Neuronal stem cell (in vitro differentiated cells): ENCODE measurements around the gene PDE10A.
A peak's percentile ranks its signal among the peaks of the same experiment; 100 is the strongest.

Experiments
- DNase-seq: peaks from one replicate; pipeline ENCODE4 v3.0.0-alpha.2; 2013; ENCODE audit warnings: low spot score
- H2AFZ ChIP-seq: one replicate; pipeline ENCODE4 v1.6.1; 2013; ENCODE audit warnings: mild to moderate bottlenecking, low read length, inconsistent platforms
- H2AK5ac ChIP-seq: 2 replicates; pipeline ENCODE4 v1.6.1; 2013; ENCODE audit warnings: low read depth, mild to moderate bottlenecking, inconsistent platforms, low read length, moderate library complexity, mixed read lengths
- H2BK120ac ChIP-seq: 2 replicates; pipeline ENCODE4 v1.6.1; 2013; ENCODE audit warnings: low read depth, mild to moderate bottlenecking, inconsistent platforms, low read length, moderate library complexity, mixed read lengths
- H2BK12ac ChIP-seq: one replicate; pipeline ENCODE4 v1.6.1; 2013; ENCODE audit warnings: low read length, inconsistent platforms
- H2BK15ac ChIP-seq: 2 replicates; pipeline ENCODE4 v1.6.1; 2013; ENCODE audit warnings: mild to moderate bottlenecking, low read length, inconsistent platforms, mixed read lengths
- H2BK5ac ChIP-seq: one replicate; pipeline ENCODE4 v1.6.1; 2013; ENCODE audit warnings: inconsistent platforms, mild to moderate bottlenecking, low read length, moderate library complexity
- H3K14ac ChIP-seq: one replicate; pipeline ENCODE4 v1.6.1; 2013; ENCODE audit warnings: low read length, inconsistent platforms
- H3K18ac ChIP-seq: 2 replicates; pipeline ENCODE4 v1.6.1; 2013; ENCODE audit warnings: low read length, inconsistent platforms
- H3K23ac ChIP-seq: 2 replicates; pipeline ENCODE4 v1.6.1; 2013; ENCODE audit warnings: low read depth, mild to moderate bottlenecking, mixed read lengths, low read length, inconsistent platforms; ENCODE audit not compliant: poor library complexity
- H3K27ac ChIP-seq: replicated peaks from 3 replicates; pipeline ENCODE4 v1.5.1; 2013; ENCODE audit warnings: low read length, inconsistent platforms
- H3K27me3 ChIP-seq, 3 experiments: 2 replicates each; pipeline ENCODE4 v1.6.1; 2013; ENCODE audit warnings: low read length in 3 of 3, mild to moderate bottlenecking in 2 of 3, inconsistent platforms in 1 of 3, low read depth in 1 of 3, mixed read lengths in 1 of 3, moderate library complexity in 1 of 3; ENCODE audit not compliant: control insufficient read depth in 3 of 3, insufficient read depth in 3 of 3
- H3K36me3 ChIP-seq, 2 donors: replicated peaks in 1 of 2; 2 replicates each; pipeline ENCODE4 v1.6.1; 2013; ENCODE audit warnings: low read length in 2 of 2; ENCODE audit not compliant: control insufficient read depth in 2 of 2, insufficient read depth in 2 of 2
- H3K4ac ChIP-seq: 2 replicates; pipeline ENCODE4 v1.6.1; 2013; ENCODE audit warnings: inconsistent platforms, mild to moderate bottlenecking, low read length, moderate library complexity
- H3K4me1 ChIP-seq, 2 donors: 1 replicate in 1 of 2; 2 replicates in 1 of 2; pipeline ENCODE4 v1.6.1; 2013; ENCODE audit warnings: low read length in 2 of 2, low read depth in 1 of 2; ENCODE audit not compliant: control insufficient read depth in 2 of 2, insufficient read depth in 1 of 2
- H3K4me2 ChIP-seq: one replicate; pipeline ENCODE4 v1.6.1; 2013; ENCODE audit warnings: mild to moderate bottlenecking, low read length, inconsistent platforms; ENCODE audit not compliant: insufficient read depth, poor library complexity, severe bottlenecking
- H3K4me3 ChIP-seq, 2 donors: 2 replicates each; pipeline ENCODE4 v1.5.1; 2013; ENCODE audit warnings: low read length in 2 of 2, mild to moderate bottlenecking in 2 of 2, inconsistent platforms in 1 of 2, moderate library complexity in 1 of 2
- H3K79me1 ChIP-seq: one replicate; pipeline ENCODE4 v1.6.1; 2013; ENCODE audit warnings: low read depth, mild to moderate bottlenecking, inconsistent platforms, low read length, moderate library complexity
- H3K9ac ChIP-seq: one replicate; pipeline ENCODE4 v1.6.1; 2013; ENCODE audit warnings: mild to moderate bottlenecking, low read depth, low read length, inconsistent platforms; ENCODE audit not compliant: poor library complexity
- H3K9me3 ChIP-seq, 2 donors: replicated peaks in 1 of 2; 2 replicates each; pipeline versions ENCODE3 to v1.6.1; 2013; ENCODE audit warnings: low read length in 2 of 2, mild to moderate bottlenecking in 2 of 2, inconsistent platforms in 1 of 2, low read depth in 1 of 2, mixed read lengths in 1 of 2, moderate library complexity in 1 of 2; ENCODE audit not compliant: control insufficient read depth in 2 of 2, insufficient read depth in 1 of 2
- H4K8ac ChIP-seq: one replicate; pipeline ENCODE4 v1.6.1; 2013; ENCODE audit warnings: low read depth, mild to moderate bottlenecking, inconsistent platforms, low read length, moderate library complexity
- H4K91ac ChIP-seq: one replicate; pipeline ENCODE4 v1.6.1; 2013; ENCODE audit warnings: low read length, low read depth, mild to moderate bottlenecking, inconsistent platforms; ENCODE audit not compliant: poor library complexity
- WGBS, 2 donors: extraction: QIAGEN DNeasy Blood & Tissue Kit; methylation state at CpG; one replicate each; pipeline ENCODE4 v1.1.7; 2013; ENCODE audit warnings: missing lambda C conversion rate in 2 of 2, mixed read lengths in 1 of 2; ENCODE audit not compliant: insufficient read length in 2 of 2, insufficient replicate concordance in 1 of 2; ENCODE audit errors: extremely low coverage in 2 of 2; 5-methylcytosine and 5-hydroxymethylcytosine counted together

PDE10A gene

DNA sequence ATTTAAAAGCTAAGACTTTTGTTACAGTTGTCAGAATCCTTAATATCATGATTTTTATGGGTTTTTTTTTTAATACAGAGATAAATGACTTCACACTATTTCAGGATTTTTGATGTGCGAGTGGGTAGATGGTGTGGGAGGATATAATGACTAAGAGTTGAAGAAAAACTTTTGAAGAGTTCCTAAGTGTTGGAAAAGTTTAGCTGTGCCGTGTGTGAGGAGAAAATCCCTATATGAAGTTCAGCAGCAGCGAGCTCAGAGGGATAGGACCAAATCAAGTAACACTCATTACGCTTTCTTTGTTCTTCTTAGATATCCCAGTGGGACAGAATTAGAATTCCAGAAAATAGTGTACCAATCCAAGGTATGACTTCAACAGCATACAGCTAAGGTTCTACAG, 34.1 kb downstream of the PDE10A start:
- peaks cover 1 to 7% of the 10 kb centered on the region in 2 donors for H3K36me3 ChIP-seq
- H3K79me1 ChIP-seq, result no peaks in the 10 kb centered on the region
- H2BK12ac ChIP-seq, result no peak overlapping the region
- H3K27ac ChIP-seq, result no peak overlapping the region
- H4K8ac ChIP-seq, result no peak overlapping the region
- H2AFZ ChIP-seq, result no peak overlapping the region
- no peak overlapping the region for H3K4me2 ChIP-seq
- H3K27me3 ChIP-seq, result no peaks in the 10 kb centered on the region
- H3K4me1 ChIP-seq, result peaks cover 3 to 6% of the 10 kb centered on the region in 2 donors
- no peak overlapping the region for H3K14ac ChIP-seq
- no peak for DNase-seq
- no peak overlapping the region for H3K4me3 ChIP-seq
- no peak overlapping the region for H2AK5ac ChIP-seq
- no peak overlapping the region for H2BK15ac ChIP-seq
- no peak overlapping the region for H3K18ac ChIP-seq
- 100% methylated on average over 1 of the region's 4 CpGs; no CpG with 5 or more reads in 1 of the 2 donors for WGBS, 2 donors
- H2BK120ac ChIP-seq, result no peak overlapping the region
- no peak overlapping the region for H3K23ac ChIP-seq
- peaks cover 4 to 11% of the 10 kb centered on the region in 2 donors for H3K9me3 ChIP-seq
- H3K9ac ChIP-seq, result no peak overlapping the region
- H4K91ac ChIP-seq, result no peak overlapping the region
- no peak overlapping the region for H3K4ac ChIP-seq
- no peak overlapping the region for H2BK5ac ChIP-seq

DNA sequence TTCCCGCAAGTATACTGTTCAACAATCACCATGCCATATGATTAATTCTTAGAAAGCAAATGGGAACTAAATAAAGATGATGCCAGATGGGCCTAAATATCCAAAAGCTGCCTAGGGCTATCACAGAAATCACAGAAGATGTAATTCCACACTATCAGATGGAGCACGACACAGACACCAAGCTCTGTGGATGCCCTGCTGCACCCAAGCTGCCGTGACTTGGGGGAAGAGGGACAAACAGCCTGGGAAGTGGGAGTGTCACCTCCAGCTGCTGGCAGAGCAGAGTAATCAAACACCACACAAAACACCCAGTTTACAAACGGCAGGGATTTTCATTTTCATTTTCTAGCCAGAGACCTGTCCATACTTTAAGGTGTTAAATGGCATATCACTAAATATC, 35.7 kb downstream of the PDE10A start:
- peaks cover 3 to 6% of the 10 kb centered on the region in 2 donors for H3K4me1 ChIP-seq
- H3K4me2 ChIP-seq, result no peak overlapping the region
- H4K91ac ChIP-seq, result no peak overlapping the region
- no peak overlapping the region for H2BK5ac ChIP-seq
- no peak overlapping the region for H2BK12ac ChIP-seq
- no peak overlapping the region for H3K4ac ChIP-seq
- no peak overlapping the region for H4K8ac ChIP-seq
- DNase-seq, result no peak
- H2BK15ac ChIP-seq, result no peak overlapping the region
- H3K36me3 ChIP-seq, result peaks cover 1 to 19% of the 10 kb centered on the region in 2 donors
- H3K14ac ChIP-seq, result no peak overlapping the region
- H3K9ac ChIP-seq, result no peak overlapping the region
- no peak overlapping the region for H3K4me3 ChIP-seq
- H3K27me3 ChIP-seq, result no peaks in the 10 kb centered on the region
- no peaks in the 10 kb centered on the region for H3K79me1 ChIP-seq
- no peak overlapping the region for H2AFZ ChIP-seq
- no CpG with 5 or more reads among the region's 4 CpGs for WGBS, 2 donors
- no peak overlapping the region for H3K27ac ChIP-seq
- H3K23ac ChIP-seq, result no peak overlapping the region
- peaks cover 4 to 12% of the 10 kb centered on the region in 2 donors for H3K9me3 ChIP-seq
- H3K18ac ChIP-seq, result no peak overlapping the region
- no peak overlapping the region for H2BK120ac ChIP-seq
- no peak overlapping the region for H2AK5ac ChIP-seq

- no peak overlapping the region for H3K27ac ChIP-seq
- H3K23ac ChIP-seq, result no peak overlapping the region
- H2BK12ac ChIP-seq, result no peak overlapping the region
- H3K4me3 ChIP-seq, result no peak overlapping the region
- H3K4me2 ChIP-seq, result no peak overlapping the region
- no CpG with 5 or more reads among the region's 6 CpGs for WGBS, 2 donors
- H3K79me1 ChIP-seq, result no peaks in the 10 kb centered on the region
- no peak overlapping the region for H2AFZ ChIP-seq
- H3K9ac ChIP-seq, result no peak overlapping the region
- peaks cover 3 to 6% of the 10 kb centered on the region in 2 donors for H3K4me1 ChIP-seq
- H4K91ac ChIP-seq, result no peak overlapping the region
- no peak overlapping the region for H2BK5ac ChIP-seq
- no peak overlapping the region for H3K14ac ChIP-seq
- no peak overlapping the region for H2BK120ac ChIP-seq
- H3K27me3 ChIP-seq, result no peaks in the 10 kb centered on the region
- peaks cover 4 to 12% of the 10 kb centered on the region in 2 donors for H3K9me3 ChIP-seq
- H3K18ac ChIP-seq, result no peak overlapping the region
- DNase-seq, result no peak
- no peak overlapping the region for H4K8ac ChIP-seq
- H3K36me3 ChIP-seq, result peaks cover 1 to 24% of the 10 kb centered on the region in 2 donors
- no peak overlapping the region for H2BK15ac ChIP-seq
- no peak overlapping the region for H3K4ac ChIP-seq
- H2AK5ac ChIP-seq, result no peak overlapping the region
These were observed 36.3 kb downstream of the PDE10A start for GRCh38 chr6:165626711-165627110.

DNA sequence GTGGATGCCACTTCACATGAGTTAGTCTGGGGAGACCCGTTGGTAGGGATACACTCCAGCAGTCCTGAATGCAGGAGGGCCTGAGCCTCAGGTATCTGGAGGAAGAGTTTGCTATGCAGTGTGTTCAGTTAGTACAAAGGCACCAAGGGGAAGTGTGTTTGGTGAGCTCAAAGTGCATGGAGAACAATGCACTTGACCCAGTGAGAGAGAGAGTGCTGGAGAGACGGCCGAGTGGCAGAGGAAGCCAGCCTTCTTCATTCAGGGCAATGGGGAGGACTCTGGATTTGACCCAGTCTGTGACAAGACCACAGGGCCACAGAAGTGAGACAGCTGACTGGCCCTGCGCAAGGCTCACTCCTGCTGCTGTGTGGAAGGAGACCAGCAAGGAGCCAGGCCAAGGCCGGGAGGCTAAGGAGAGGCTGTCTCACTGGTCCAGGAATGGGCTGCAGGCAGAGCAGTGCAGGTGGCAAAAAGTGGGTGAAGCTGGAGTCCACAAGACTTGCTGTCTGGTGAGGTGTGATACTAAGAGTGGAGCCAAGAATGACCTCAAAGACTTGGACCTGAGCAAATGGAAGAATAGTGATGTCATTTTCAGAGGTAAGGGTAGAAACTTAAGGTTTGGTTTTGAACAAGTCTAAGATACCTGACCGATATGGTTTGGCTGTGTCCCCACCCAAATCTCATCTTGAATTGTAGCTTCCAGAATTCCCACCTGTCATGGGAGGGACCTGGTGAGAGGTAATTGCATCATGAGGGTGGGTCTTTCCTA, 38.0 kb downstream of the PDE10A start:
- no peak overlapping the region for H3K14ac ChIP-seq
- H3K23ac ChIP-seq, result peak overlapping the region; percentile 45
- no peak overlapping the region for H4K91ac ChIP-seq
- no peak overlapping the region for H2AFZ ChIP-seq
- no peak overlapping the region for H2BK5ac ChIP-seq
- H3K9me3 ChIP-seq, result peaks cover 4 to 12% of the 10 kb centered on the region in 2 donors
- H3K36me3 ChIP-seq, result peaks cover 1 to 24% of the 10 kb centered on the region in 2 donors
- H3K4me3 ChIP-seq, result peak overlapping the region in 1 of 2 donors; percentile 18
- no peak overlapping the region for H2BK15ac ChIP-seq
- no peak overlapping the region for H2AK5ac ChIP-seq
- H3K27me3 ChIP-seq, result no peaks in the 10 kb centered on the region
- peaks cover 0 to 3% of the 10 kb centered on the region in 2 donors for H3K4me1 ChIP-seq
- H2BK12ac ChIP-seq, result no peak overlapping the region
- no CpG with 5 or more reads among the region's 6 CpGs for WGBS, 2 donors
- H3K9ac ChIP-seq, result no peak overlapping the region
- no peaks in the 10 kb centered on the region for H3K79me1 ChIP-seq
- no peak overlapping the region for H3K4ac ChIP-seq
- H3K27ac ChIP-seq, result no peak overlapping the region
- H3K4me2 ChIP-seq, result no peak overlapping the region
- H3K18ac ChIP-seq, result no peak overlapping the region
- DNase-seq, result no peak
- H2BK120ac ChIP-seq, result no peak overlapping the region
- no peak overlapping the region for H4K8ac ChIP-seq
